Measurements from ENCODE around the gene LRP4.
"Not testable (repeated sequence)": the region's sequence is repeated elsewhere in the genome, so short reads cannot be mapped to it uniquely, and the experiment has no call there.

Gene LRP4

GRCh38 chr11:46918083-46918787 is at the start of gene LRP4:
TSS of gene LRP4 (minus strand) at chr11:46918550. CDS start at chr11:46918379, 171 bp downstream.
- H3K4me3 ChIP-seq (replicated peaks in 1 of 2; ENCODE audit: low read depth in 2 of 2, low read length in 2 of 2), result peak within 1 kb of the TSS; percentile 54 to 71
- DNase-seq (ENCODE audit: low read depth in 2 of 2), result peak in 1 of 2 donors; percentile 34
- TF ChIP-seq CTCF (IDR thresholded peaks at IDR 0.05; ENCODE audit: low read depth, low read length), result no peak

DNA sequence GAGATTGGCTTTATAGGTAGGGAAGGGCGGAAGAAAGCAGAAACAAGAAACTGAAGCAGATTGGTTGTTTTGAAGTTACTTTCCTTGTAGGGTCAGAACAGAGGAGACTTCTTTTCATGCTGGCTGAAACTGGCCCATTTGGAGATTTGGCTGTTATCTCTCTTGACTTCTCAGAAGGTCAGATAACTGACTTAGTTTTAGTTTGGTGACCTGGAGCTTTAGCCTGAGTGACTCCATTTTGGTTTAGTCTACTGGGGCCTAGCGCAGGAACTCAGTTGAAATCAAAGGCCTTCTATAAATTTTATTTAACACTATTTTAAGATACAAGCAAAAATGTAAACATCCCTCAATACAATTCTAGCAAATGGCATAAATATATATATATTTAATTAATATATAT is 49.6 kb upstream of the LRP4 start:
- no peak for TF ChIP-seq CTCF (IDR thresholded peaks at IDR 0.05; ENCODE audit: low read depth, low read length)
- H3K4me3 ChIP-seq (replicated peaks in 1 of 2; ENCODE audit: low read depth in 2 of 2, low read length in 2 of 2), result no peak overlapping the region
- DNase-seq (ENCODE audit: low read depth in 2 of 2), result no peak

DNA sequence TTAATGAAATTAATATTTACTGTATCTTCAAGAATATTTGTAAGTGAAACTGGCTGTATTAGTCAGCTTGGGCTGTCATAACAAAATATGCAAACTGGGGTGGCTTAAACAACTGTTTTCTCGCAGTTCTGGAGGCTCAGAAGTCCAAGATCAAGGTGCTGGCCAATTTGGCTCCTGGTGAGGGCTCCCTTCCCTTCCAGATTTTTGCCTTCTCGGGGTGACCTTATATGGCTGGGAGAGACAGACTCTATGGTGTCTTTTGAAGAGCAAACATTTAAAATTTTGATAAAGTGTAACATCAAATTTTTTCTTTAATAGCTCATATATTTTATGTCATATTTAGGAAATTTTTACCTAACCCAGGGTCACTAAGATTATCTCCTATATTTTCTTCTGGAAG is 48.4 kb upstream of the LRP4 start:
- DNase-seq (ENCODE audit: low read depth in 2 of 2), result no peak
- no peak overlapping the region for H3K4me3 ChIP-seq (replicated peaks in 1 of 2; ENCODE audit: low read depth in 2 of 2, low read length in 2 of 2)
- no peak for TF ChIP-seq CTCF (IDR thresholded peaks at IDR 0.05; ENCODE audit: low read depth, low read length)

DNA sequence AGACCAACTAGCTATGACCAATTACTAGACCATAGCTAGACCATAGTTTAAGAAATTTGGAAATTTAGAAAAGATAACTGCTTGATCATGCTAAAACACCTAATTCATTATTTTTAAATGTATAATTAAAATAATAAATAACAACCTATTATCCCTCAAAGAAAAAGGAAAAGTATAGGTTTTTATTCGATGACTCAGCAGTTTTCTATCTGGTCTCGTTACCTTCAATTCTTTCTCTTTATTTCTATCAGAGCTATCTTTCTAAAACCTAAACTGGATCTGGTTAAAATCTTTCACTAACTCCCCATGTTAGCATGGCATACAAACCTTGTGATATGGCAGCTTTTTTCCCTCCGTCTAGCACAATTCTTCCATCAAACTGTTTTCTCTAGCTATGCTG is 45.5 kb upstream of the LRP4 start:
- H3K4me3 ChIP-seq (replicated peaks in 1 of 2; ENCODE audit: low read depth in 2 of 2, low read length in 2 of 2), result no peak overlapping the region
- TF ChIP-seq CTCF (IDR thresholded peaks at IDR 0.05; ENCODE audit: low read depth, low read length), result no peak

DNA sequence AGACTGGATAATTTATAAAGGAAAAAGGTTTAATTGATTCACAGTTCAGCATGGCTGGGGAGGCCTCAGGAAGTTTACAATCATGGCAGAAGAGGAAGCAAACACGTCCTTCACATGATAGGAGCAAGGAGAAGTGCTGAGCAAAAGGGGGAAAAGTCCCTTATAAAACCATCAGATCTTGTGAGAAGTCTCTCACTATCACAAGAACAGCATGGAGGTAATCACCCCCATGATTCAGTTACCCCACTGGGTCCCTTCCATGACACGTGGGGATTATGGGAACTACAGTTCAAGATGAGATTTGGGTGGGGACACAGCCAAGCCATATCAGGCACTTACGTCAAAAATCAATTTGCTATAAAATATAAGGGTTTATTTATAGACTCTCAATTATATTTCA is 43.5 kb upstream of the LRP4 start:
- H3K4me3 ChIP-seq (replicated peaks in 1 of 2; ENCODE audit: low read depth in 2 of 2, low read length in 2 of 2); DNase-seq (ENCODE audit: low read depth in 2 of 2): not testable (repeated sequence)

More for the DNA sequence above, 45.5 kb upstream of the LRP4 start:
- DNase-seq (ENCODE audit: low read depth in 2 of 2), result no peak

DNA sequence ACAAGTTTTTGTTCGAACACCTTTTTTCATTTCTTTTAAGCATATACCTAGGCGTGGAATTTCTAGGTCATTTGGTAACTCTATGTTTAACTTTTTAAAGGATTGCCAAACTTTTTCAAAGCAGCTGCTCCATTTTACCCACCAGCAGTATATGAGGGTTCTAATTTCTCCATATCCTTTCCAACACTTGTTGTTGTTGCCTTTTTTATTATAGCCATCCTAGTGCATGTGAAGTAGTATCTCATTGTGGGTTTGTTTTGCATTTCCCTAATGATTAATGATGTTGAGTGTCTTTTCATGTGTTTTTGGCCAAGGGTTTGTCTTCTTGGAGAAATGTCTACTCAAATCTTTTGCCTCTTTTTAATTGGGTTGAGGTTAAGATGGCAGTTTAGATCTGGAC is 42.7 kb upstream of the LRP4 start:
- DNase-seq (ENCODE audit: low read depth in 2 of 2), result no peak
- TF ChIP-seq CTCF (IDR thresholded peaks at IDR 0.05; ENCODE audit: low read depth, low read length), result no peak
- no peak overlapping the region for H3K4me3 ChIP-seq (replicated peaks in 1 of 2; ENCODE audit: low read depth in 2 of 2, low read length in 2 of 2)

DNA sequence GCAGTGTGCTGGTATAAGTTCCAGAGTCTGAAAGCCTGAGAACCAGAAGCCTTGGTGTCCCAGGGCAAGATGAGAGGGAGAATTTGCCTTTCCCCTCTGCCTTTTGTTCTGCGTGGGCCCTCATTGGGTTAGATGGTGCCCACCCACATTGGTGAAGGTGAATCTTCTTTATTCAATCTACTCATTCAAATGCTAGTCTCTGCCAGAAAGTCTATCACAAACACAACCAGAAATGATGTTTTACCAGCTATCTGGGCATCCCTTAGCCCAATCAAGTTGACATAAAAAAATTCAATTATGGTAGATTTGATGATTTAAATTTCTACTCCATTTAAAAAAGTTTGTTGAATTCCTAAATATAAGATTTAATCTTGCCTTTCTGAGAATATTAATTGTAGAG is 40.4 kb upstream of the LRP4 start:
- H3K4me3 ChIP-seq (replicated peaks in 1 of 2; ENCODE audit: low read depth in 2 of 2, low read length in 2 of 2), result no peak overlapping the region
- DNase-seq (ENCODE audit: low read depth in 2 of 2), result no peak
- TF ChIP-seq CTCF (IDR thresholded peaks at IDR 0.05; ENCODE audit: low read depth, low read length), result no peak
